Osteoblast (primary cell): ENCODE results near the gene DYRK1B. TPM values are rescaled to one million over a fixed set of nuclear protein-coding genes. Genes with fewer than 3 reads are reported as not detected.
"Not testable (repeated sequence)": the region's sequence is repeated elsewhere in the genome, so short reads cannot be mapped to it uniquely, and the experiment has no call there.

Experiments used
- DNase-seq: peaks from one replicate; pipeline ENCODE4 v3.0.0; 2011; ENCODE audit warnings: low spot score, mixed read lengths; ENCODE audit not compliant: insufficient read length; ENCODE audit errors: missing footprints
- H2AFZ ChIP-seq: 2 replicates; pipeline ENCODE4 v1.6.0; 2011; ENCODE audit warnings: mild to moderate bottlenecking, low read length
- H3K27ac ChIP-seq: 2 replicates; pipeline ENCODE4 v1.5.1; 2011; ENCODE audit warnings: mild to moderate bottlenecking, low read depth, low read length, moderate library complexity
- H3K27me3 ChIP-seq: 2 replicates; pipeline ENCODE4 v1.6.0; 2012; ENCODE audit warnings: mild to moderate bottlenecking, control low read depth, inconsistent platforms, low read length, moderate library complexity; ENCODE audit not compliant: insufficient read depth
- H3K36me3 ChIP-seq: 2 replicates; pipeline ENCODE4 v1.5.1; 2011; ENCODE audit warnings: mild to moderate bottlenecking, low read length, control low read depth, moderate library complexity; ENCODE audit not compliant: insufficient read depth
- H3K4me1 ChIP-seq: 2 replicates; pipeline ENCODE4 v1.5.1; 2011; ENCODE audit warnings: mild to moderate bottlenecking, low read length, control low read depth, moderate library complexity; ENCODE audit not compliant: insufficient read depth
- H3K4me2 ChIP-seq: 2 replicates; pipeline ENCODE4 v1.6.0; 2011; ENCODE audit warnings: mild to moderate bottlenecking, low read length; ENCODE audit not compliant: insufficient read depth
- H3K4me3 ChIP-seq: fragments of 200-600 bp; sonication (generic); 3 replicates; pipeline ENCODE4 v1.5.1; 2012; ENCODE audit warnings: mild to moderate bottlenecking, low read length, inconsistent platforms; ENCODE audit not compliant: insufficient read depth
- H3K79me2 ChIP-seq: 2 replicates; pipeline ENCODE4 v1.6.0; 2012; ENCODE audit warnings: mild to moderate bottlenecking, low read length, control low read depth, inconsistent platforms; ENCODE audit not compliant: insufficient read depth
- H3K9me3 ChIP-seq: 2 replicates; pipeline ENCODE4 v1.5.1; 2011; ENCODE audit warnings: low read depth, low read length, control low read depth
- H4K20me1 ChIP-seq: 2 replicates; pipeline ENCODE4 v1.6.0; 2012; ENCODE audit warnings: mild to moderate bottlenecking, low read length, control low read depth; ENCODE audit not compliant: insufficient read depth
- total RNA-seq: library from RNA; depleted of rRNA; stranded (reverse); fragments of >200 nt; gene quantifications from 2 replicates; pipeline ENCODE4 v1.2.3, GENCODE V29; 2012
- TF ChIP-seq, protein P1 (sequence below): IDR thresholded peaks from 2 replicates; pipeline ENCODE4 v1.5.1; 2011; ENCODE audit warnings: mild to moderate bottlenecking, low read depth, low read length, moderate library complexity; ENCODE audit errors: extremely low read depth

DYRK1B gene
- total RNA-seq, 1 donor: 19.5 TPM

DNA sequence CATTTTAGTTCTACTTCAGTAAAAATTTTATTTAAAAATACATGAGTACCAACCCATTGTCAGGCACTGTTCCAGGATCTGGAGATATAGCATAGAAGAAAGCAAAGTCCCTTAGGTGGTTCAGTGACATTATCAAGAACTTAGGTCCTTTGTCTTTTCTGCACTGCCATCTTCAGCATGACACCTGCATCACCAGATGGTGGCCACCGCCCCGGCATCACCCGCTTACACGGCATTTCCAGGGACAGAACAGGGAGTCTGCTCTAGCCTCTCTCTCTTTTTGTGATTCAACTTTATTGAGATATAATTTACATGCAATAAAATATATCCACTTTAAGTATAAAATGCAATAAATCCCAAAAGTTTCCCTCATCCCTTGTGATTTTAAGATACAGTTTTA, 23.5 kb downstream of the DYRK1B start:
- Histone ChIP-seq H3K4me1 (peaks cover 3% of the 10 kb centered on the region), H3K79me2 (no peaks in the 10 kb centered on the region), H3K27ac (no peak overlapping the region), H3K4me3 (no peak overlapping the region), H3K36me3 (no peaks in the 10 kb centered on the region), H3K9me3 (no peaks in the 10 kb centered on the region), H2AFZ (no peak overlapping the region), H3K27me3 (no peaks in the 10 kb centered on the region), H4K20me1 (no peaks in the 10 kb centered on the region), H3K4me2 (no peak overlapping the region)
- DNase-seq: no peak
- TF ChIP-seq, protein P1, sequence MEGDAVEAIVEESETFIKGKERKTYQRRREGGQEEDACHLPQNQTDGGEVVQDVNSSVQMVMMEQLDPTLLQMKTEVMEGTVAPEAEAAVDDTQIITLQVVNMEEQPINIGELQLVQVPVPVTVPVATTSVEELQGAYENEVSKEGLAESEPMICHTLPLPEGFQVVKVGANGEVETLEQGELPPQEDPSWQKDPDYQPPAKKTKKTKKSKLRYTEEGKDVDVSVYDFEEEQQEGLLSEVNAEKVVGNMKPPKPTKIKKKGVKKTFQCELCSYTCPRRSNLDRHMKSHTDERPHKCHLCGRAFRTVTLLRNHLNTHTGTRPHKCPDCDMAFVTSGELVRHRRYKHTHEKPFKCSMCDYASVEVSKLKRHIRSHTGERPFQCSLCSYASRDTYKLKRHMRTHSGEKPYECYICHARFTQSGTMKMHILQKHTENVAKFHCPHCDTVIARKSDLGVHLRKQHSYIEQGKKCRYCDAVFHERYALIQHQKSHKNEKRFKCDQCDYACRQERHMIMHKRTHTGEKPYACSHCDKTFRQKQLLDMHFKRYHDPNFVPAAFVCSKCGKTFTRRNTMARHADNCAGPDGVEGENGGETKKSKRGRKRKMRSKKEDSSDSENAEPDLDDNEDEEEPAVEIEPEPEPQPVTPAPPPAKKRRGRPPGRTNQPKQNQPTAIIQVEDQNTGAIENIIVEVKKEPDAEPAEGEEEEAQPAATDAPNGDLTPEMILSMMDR: no peak

DNA sequence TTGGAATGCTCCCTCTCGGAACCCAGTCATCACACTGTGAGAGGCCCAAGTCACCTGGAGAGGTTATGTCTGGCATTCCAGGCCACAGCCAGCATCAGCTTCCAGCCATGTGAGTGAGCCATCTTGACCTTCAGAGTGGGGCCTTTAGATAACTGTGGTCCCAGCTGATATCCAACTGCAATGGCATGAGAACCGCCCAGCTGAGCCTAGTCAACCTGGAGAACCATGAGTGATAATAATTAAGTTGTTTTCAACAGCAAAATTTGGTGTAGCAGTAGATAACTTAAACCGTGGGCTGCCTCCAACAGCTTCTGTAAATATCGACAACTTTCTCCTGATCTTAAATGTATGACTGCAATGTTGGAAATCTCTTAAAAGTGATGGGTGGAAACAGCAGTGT, 24.6 kb downstream of the DYRK1B start:
- no peak overlapping the region for H3K4me3 ChIP-seq
- DNase-seq: no peak
- H3K4me1 ChIP-seq: no peaks in the 10 kb centered on the region
- TF ChIP-seq, protein P1: no peak
- no peaks in the 10 kb centered on the region for H4K20me1 ChIP-seq
- H3K9me3 ChIP-seq: no peaks in the 10 kb centered on the region
- H3K27ac ChIP-seq: no peak overlapping the region
- no peaks in the 10 kb centered on the region for H3K36me3 ChIP-seq
- H3K79me2 ChIP-seq: no peaks in the 10 kb centered on the region
- no peaks in the 10 kb centered on the region for H3K27me3 ChIP-seq
- no peak overlapping the region for H3K4me2 ChIP-seq
- no peak overlapping the region for H2AFZ ChIP-seq

- H3K4me1 ChIP-seq, H3K36me3 ChIP-seq, H3K79me2 ChIP-seq, H4K20me1 ChIP-seq, DNase-seq, H2AFZ ChIP-seq, H3K4me3 ChIP-seq, H3K27ac ChIP-seq, H3K27me3 ChIP-seq, H3K9me3 ChIP-seq, H3K4me2 ChIP-seq: not testable (repeated sequence)
Measured at GRCh38 chr19:39808688-39809087, 25.3 kb downstream of the DYRK1B start.

DNA sequence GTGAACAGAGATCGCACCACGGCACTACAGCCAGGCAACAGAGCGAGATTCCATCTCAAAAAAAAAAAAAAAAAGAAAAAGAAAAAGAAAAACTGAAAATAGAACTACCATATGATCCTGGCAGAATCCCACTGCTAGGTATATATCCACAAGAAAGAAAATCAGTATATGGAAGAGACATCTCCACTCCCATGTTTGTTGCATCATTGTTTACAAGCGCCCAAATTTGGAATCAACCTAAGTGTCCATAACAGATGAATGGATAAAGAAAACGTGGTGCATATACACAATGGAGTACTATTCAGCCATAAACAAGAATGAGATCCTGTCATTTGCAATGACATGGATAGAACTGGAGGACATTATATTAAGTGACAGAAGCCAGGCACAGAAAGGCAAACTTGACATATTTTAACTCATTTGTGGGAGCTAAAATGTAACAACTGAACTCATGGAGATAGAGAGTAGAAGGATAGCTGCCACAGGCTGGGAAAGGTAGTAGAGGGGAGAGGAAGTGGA, 26.1 kb downstream of the DYRK1B start:
- Histone ChIP-seq H3K4me1 (no peaks in the 10 kb centered on the region), H3K4me3 (no peak overlapping the region), H4K20me1 (no peaks in the 10 kb centered on the region), H3K27ac (no peak overlapping the region), H3K36me3 (no peaks in the 10 kb centered on the region), H3K9me3 (no peaks in the 10 kb centered on the region), H3K79me2 (no peaks in the 10 kb centered on the region), H2AFZ (no peak overlapping the region), H3K4me2 (no peak overlapping the region), H3K27me3 (peaks cover 4% of the 10 kb centered on the region)
- TF ChIP-seq, protein P1: no peak
- no peak for DNase-seq

DNA sequence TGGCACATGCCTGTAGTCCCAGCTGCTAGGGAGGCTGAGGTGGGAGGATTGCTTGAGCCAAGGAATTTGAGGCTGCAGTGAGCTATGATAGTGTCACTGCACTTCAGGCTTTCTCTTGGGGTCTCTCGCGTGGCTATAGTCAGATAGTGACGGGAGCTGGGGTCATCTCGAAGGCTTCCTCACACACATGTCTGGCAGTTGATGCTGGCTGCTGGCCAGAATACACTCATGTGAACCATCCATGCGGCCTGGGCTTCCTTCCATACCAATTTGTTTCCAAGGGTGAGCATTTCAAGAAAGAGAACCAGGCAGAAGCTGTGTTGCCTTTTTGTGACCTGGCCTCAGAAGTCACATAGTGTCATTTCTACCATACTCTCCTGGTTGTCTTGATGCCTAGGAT, 28.9 kb downstream of the DYRK1B start:
- H3K9me3 ChIP-seq: no peaks in the 10 kb centered on the region
- no peaks in the 10 kb centered on the region for H3K4me1 ChIP-seq
- TF ChIP-seq, protein P1: no peak
- no peak for DNase-seq
- no peaks in the 10 kb centered on the region for H3K36me3 ChIP-seq
- no peaks in the 10 kb centered on the region for H4K20me1 ChIP-seq
- no peaks in the 10 kb centered on the region for H3K79me2 ChIP-seq
- H2AFZ ChIP-seq: no peak overlapping the region
- H3K27ac ChIP-seq: no peak overlapping the region
- H3K4me3 ChIP-seq: no peak overlapping the region
- peaks cover 4% of the 10 kb centered on the region for H3K27me3 ChIP-seq
- H3K4me2 ChIP-seq: no peak overlapping the region
